Body of pancreas (tissue), 4 donors: ENCODE results near the gene MCF2. TPM values are rescaled to one million over a fixed set of nuclear protein-coding genes. Genes with fewer than 3 reads are reported as not detected.

Experiments used
- ATAC-seq: fragments of 150-250 bp; one replicate; pipeline ENCODE4 v1.9.1; 2016
- DNase-seq, 4 donors: peaks; one replicate each; pipeline ENCODE4 v3.0.0-alpha.2; 2019
- H3K27ac ChIP-seq, 4 donors: fragments of 200-600 bp; sonication (generic); 1 replicate in 3 of 4; 2 replicates in 1 of 4; pipeline versions ENCODE4 v1.5.1 to v1.6.1; 2016 to 2019; ENCODE audit warnings: mild to moderate bottlenecking in 1 of 4, mixed read lengths in 1 of 4, moderate library complexity in 1 of 4
- H3K27me3 ChIP-seq, 2 donors: fragments of 200-600 bp; sonication (generic); one replicate each; pipeline ENCODE4 v1.6.0; 2016; ENCODE audit warnings: mild to moderate bottlenecking in 1 of 2
- H3K36me3 ChIP-seq, 2 donors: fragments of 200-600 bp; sonication (generic); replicated peaks in 1 of 2; 2 replicates each; pipeline ENCODE4 v1.5.1; 2016; ENCODE audit warnings: low read depth in 2 of 2; ENCODE audit not compliant: insufficient read depth in 1 of 2
- H3K4me1 ChIP-seq: fragments of 200-600 bp; sonication (generic); one replicate; pipeline ENCODE4 v1.6.0; 2016
- H3K4me3 ChIP-seq, 2 donors: fragments of 200-600 bp; sonication (generic); 1 replicate in 1 of 2; 2 replicates in 1 of 2; pipeline ENCODE4 v1.5.1; 2016 to 2019
- H3K9me3 ChIP-seq, 3 donors: fragments of 200-600 bp; sonication (generic); 1 replicate in 2 of 3; 2 replicates in 1 of 3; pipeline ENCODE4 v1.5.1; 2016
- CTCF ChIP-seq, 7 experiments: fragments of 450-650 bp in 4 of 7; fragments of 200-600 bp in 3 of 7; sonication (generic) in 3 of 7; IDR thresholded peaks; one replicate each; pipeline ENCODE4 v1.5.1; 2016 to 2019; ENCODE audit warnings: antibody characterized with exemption in 7 of 7
- POLR2A ChIP-seq, 3 donors: fragments of 450-650 bp; IDR thresholded peaks; one replicate each; pipeline ENCODE4 v1.6.1; 2016; ENCODE audit warnings: antibody characterized with exemption in 3 of 3, mild to moderate bottlenecking in 2 of 3
- WGBS, 2 donors: methylation state at CpG; one replicate each; pipeline ENCODE4 v1.1.5; 2017; 5-methylcytosine and 5-hydroxymethylcytosine counted together
- intact Hi-C: fragments of 100-400 bp; cut with DNase I; formaldehyde crosslinking; loops from one replicate; pipeline ENCODE4 v1.15.1; 2023
- total RNA-seq, 2 donors: library from RNA; depleted of rRNA; stranded (reverse); fragments of >200 nt; gene quantifications; one replicate each; pipeline ENCODE4 v1.1.0, GENCODE V29; 2016

MCF2 gene
- total RNA-seq: under 1 TPM; 0.33 to 0.78 TPM

GRCh38 chrX:139708067-139708466 is at the start of gene MCF2:
TSS of gene MCF2 (minus strand) at chrX:139708167. CDS start at chrX:139651744, 56,423 bp downstream.
- H3K9me3 ChIP-seq: no peaks in the 10 kb centered on the region
- H3K27ac ChIP-seq: no peak within 1 kb of the TSS
- H3K27me3 ChIP-seq: no peaks in the 10 kb centered on the region
- intact Hi-C loops: no loop called here
- no peaks in the 10 kb centered on the region for H3K4me1 ChIP-seq
- no peak for TF ChIP-seq POLR2A (IDR thresholded peaks at IDR 0.05)
- no peak for TF ChIP-seq CTCF (IDR thresholded peaks at IDR 0.05)
- 56 to 77% methylated on average over 4 of the region's 4 CpGs for WGBS, 2 donors
- no peak within 1 kb of the TSS for H3K4me3 ChIP-seq
- no peak for DNase-seq
- H3K36me3 ChIP-seq: no peaks in the 10 kb centered on the region
- ATAC-seq: no peak

- WGBS, 2 donors: 94 to 95% methylated on average over 3 of the region's 3 CpGs
- Histone ChIP-seq H3K36me3 (no peaks in the 10 kb centered on the region), H3K27me3 (no peaks in the 10 kb centered on the region), H3K9me3 (no peaks in the 10 kb centered on the region), H3K4me1 (no peaks in the 10 kb centered on the region), H3K4me3 (no peak overlapping the region), H3K27ac (no peak overlapping the region)
- DNase-seq (no peak), ATAC-seq (no peak)
- TF ChIP-seq POLR2A (IDR thresholded peaks at IDR 0.05) (no peak), CTCF (IDR thresholded peaks at IDR 0.05) (no peak)
- intact Hi-C loops: no loop called here
Observed at GRCh38 chrX:139751053-139751452, 43.1 kb upstream of the MCF2 start.

- Histone ChIP-seq H3K27me3 (no peaks in the 10 kb centered on the region), H3K27ac (no peak overlapping the region), H3K4me3 (no peak overlapping the region), H3K9me3 (no peaks in the 10 kb centered on the region), H3K36me3 (no peaks in the 10 kb centered on the region), H3K4me1 (no peaks in the 10 kb centered on the region)
- ATAC-seq: no peak
- intact Hi-C loops: no loop called here
- TF ChIP-seq POLR2A (IDR thresholded peaks at IDR 0.05) (no peak), CTCF (IDR thresholded peaks at IDR 0.05) (no peak)
- DNase-seq: no peak
Observed at GRCh38 chrX:139750390-139750789, 42.4 kb upstream of the MCF2 start.

- Histone ChIP-seq H3K27ac (no peak overlapping the region), H3K9me3 (no peaks in the 10 kb centered on the region), H3K4me1 (no peaks in the 10 kb centered on the region), H3K36me3 (no peaks in the 10 kb centered on the region), H3K4me3 (no peak overlapping the region), H3K27me3 (no peaks in the 10 kb centered on the region)
- no peak for DNase-seq
- intact Hi-C loops: no loop called here
- TF ChIP-seq CTCF (IDR thresholded peaks at IDR 0.05): no peak
- ATAC-seq: no peak
- WGBS, 2 donors: 85 to 92% methylated on average over 2 of the region's 2 CpGs
Observed at GRCh38 chrX:139739138-139739537, 31.2 kb upstream of the MCF2 start.

- DNase-seq (no peak), ATAC-seq (no peak)
- no peak overlapping the region for H3K27ac ChIP-seq
- no peak for TF ChIP-seq CTCF (IDR thresholded peaks at IDR 0.05)
- TF ChIP-seq POLR2A (IDR thresholded peaks at IDR 0.05): no peak
- intact Hi-C loops: no loop called here
- H3K36me3 ChIP-seq: no peaks in the 10 kb centered on the region
- H3K4me3 ChIP-seq: no peak overlapping the region
- no peaks in the 10 kb centered on the region for H3K9me3 ChIP-seq
- H3K27me3 ChIP-seq: no peaks in the 10 kb centered on the region
- H3K4me1 ChIP-seq: no peaks in the 10 kb centered on the region
Observed at GRCh38 chrX:139738581-139738980, 30.6 kb upstream of the MCF2 start.
